DND-41 (cell line): ENCODE data around the gene LBHD2.

Experiments used
- ATAC-seq: fragments of 200-7000 bp; cut with Tn5 transposase; 3 replicates; pipeline ENCODE4 v1.9.1; 2021; ENCODE audit warnings: low read depth; ENCODE audit not compliant: insufficient read depth
- DNase-seq: peaks from one replicate; pipeline ENCODE4 v3.0.0-alpha.2; 2020
- H2AFZ ChIP-seq: 2 replicates; pipeline ENCODE4 v1.6.0; 2012; ENCODE audit warnings: low read depth, low read length
- H3K27ac ChIP-seq: 2 replicates; pipeline ENCODE4 v1.5.1; 2012; ENCODE audit warnings: low read length, inconsistent platforms
- H3K27me3 ChIP-seq: fragments of 200-600 bp; sonication (generic); 2 replicates; pipeline ENCODE4 v1.6.0; 2012; ENCODE audit warnings: low read length, mild to moderate bottlenecking, inconsistent platforms; ENCODE audit not compliant: insufficient read depth, poor library complexity
- H3K36me3 ChIP-seq: 2 replicates; pipeline ENCODE4 v1.5.1; 2012; ENCODE audit warnings: low read length, inconsistent platforms; ENCODE audit not compliant: insufficient read depth
- H3K4me1 ChIP-seq: 2 replicates; pipeline ENCODE4 v1.5.1; 2012; ENCODE audit warnings: mild to moderate bottlenecking, low read length; ENCODE audit not compliant: insufficient read depth
- H3K4me2 ChIP-seq: 2 replicates; pipeline ENCODE4 v1.6.0; 2012; ENCODE audit warnings: mild to moderate bottlenecking, moderate library complexity, low read length, inconsistent platforms; ENCODE audit not compliant: insufficient read depth
- H3K4me3 ChIP-seq, 2 experiments: fragments of 200-600 bp in 1 of 2; shearing (Covaris generic) in 1 of 2; 2 replicates each; pipeline ENCODE4 v1.5.1; 2012 to 2016; ENCODE audit warnings: inconsistent platforms in 2 of 2, low read length in 2 of 2, mild to moderate bottlenecking in 2 of 2, low read depth in 1 of 2, moderate library complexity in 1 of 2
- H3K79me2 ChIP-seq: 2 replicates; pipeline ENCODE4 v1.6.0; 2012; ENCODE audit warnings: low read length, inconsistent platforms; ENCODE audit not compliant: insufficient read depth
- H3K9ac ChIP-seq: 2 replicates; pipeline ENCODE4 v1.6.0; 2012; ENCODE audit warnings: low read depth, mild to moderate bottlenecking, inconsistent platforms, low read length, moderate library complexity
- H3K9me3 ChIP-seq: 2 replicates; pipeline ENCODE4 v1.5.1; 2012; ENCODE audit warnings: low read length, moderate library complexity, mild to moderate bottlenecking, inconsistent platforms; ENCODE audit not compliant: insufficient read depth, severe bottlenecking
- H4K20me1 ChIP-seq: 2 replicates; pipeline ENCODE4 v1.6.0; 2012; ENCODE audit warnings: low read length; ENCODE audit not compliant: insufficient read depth
- CTCF ChIP-seq: IDR thresholded peaks from 2 replicates; pipeline ENCODE4 v1.5.1; 2012; ENCODE audit warnings: borderline replicate concordance, low read length, moderate library complexity, mild to moderate bottlenecking; ENCODE audit not compliant: poor library complexity, severe bottlenecking; ENCODE audit errors: extremely low read depth
- EZH2 ChIP-seq: IDR thresholded peaks from 3 replicates; pipeline ENCODE4 v1.6.1; 2012; ENCODE audit warnings: borderline replicate concordance, low read depth, mild to moderate bottlenecking, moderate library complexity, low read length, inconsistent platforms; ENCODE audit not compliant: severe bottlenecking

LBHD2 gene

GRCh38 chr14:103126088-103126872 is 42.3 kb downstream of the LBHD2 start:
- Histone ChIP-seq H3K4me2 (no peak overlapping the region), H3K36me3 (no peaks in the 10 kb centered on the region), H4K20me1 (peaks cover 12% of the 10 kb centered on the region; the same call in 1 of the 2 replicates), H3K9ac (no peak overlapping the region), H3K27ac (no peak overlapping the region), H3K4me3 (no peak overlapping the region), H3K9me3 (no peaks in the 10 kb centered on the region), H3K27me3 (peaks cover 12% of the 10 kb centered on the region), H3K4me1 (no peaks in the 10 kb centered on the region), H3K79me2 (no peaks in the 10 kb centered on the region), H2AFZ (no peak overlapping the region)
- TF ChIP-seq EZH2 (no peak), CTCF (no peak)
- no peak for ATAC-seq
- DNase-seq = no peak

- Histone ChIP-seq H3K36me3 (no peaks in the 10 kb centered on the region), H3K9me3 (no peaks in the 10 kb centered on the region), H2AFZ (no peak overlapping the region), H3K9ac (no peak overlapping the region), H3K4me3 (no peak overlapping the region), H3K27ac (no peak overlapping the region), H3K4me1 (no peaks in the 10 kb centered on the region), H3K27me3 (peaks cover 12% of the 10 kb centered on the region), H4K20me1 (peaks cover 12% of the 10 kb centered on the region; the same call in 1 of the 2 replicates), H3K79me2 (no peaks in the 10 kb centered on the region), H3K4me2 (no peak overlapping the region)
- ATAC-seq (no peak), DNase-seq (no peak)
- TF ChIP-seq EZH2 (no peak), CTCF (no peak)
Observed at GRCh38 chr14:103126873-103127304, 42.9 kb downstream of the LBHD2 start.

- Histone ChIP-seq H3K27me3 (peaks cover 12% of the 10 kb centered on the region), H3K27ac (no peak overlapping the region), H4K20me1 (peaks cover 12% of the 10 kb centered on the region; the same call in 1 of the 2 replicates), H3K36me3 (no peaks in the 10 kb centered on the region), H3K4me2 (no peak overlapping the region), H3K79me2 (no peaks in the 10 kb centered on the region), H3K9me3 (no peaks in the 10 kb centered on the region), H3K9ac (no peak overlapping the region), H2AFZ (no peak overlapping the region), H3K4me1 (no peaks in the 10 kb centered on the region), H3K4me3 (no peak overlapping the region)
- no peak for DNase-seq
- ATAC-seq = no peak
- TF ChIP-seq CTCF (no peak), EZH2 (no peak)
Observed at GRCh38 chr14:103127356-103127755, 43.3 kb downstream of the LBHD2 start.
